ENCODE data around the gene TTLL10.
A peak's percentile ranks its signal among the peaks of the same experiment; 100 is the strongest.

Gene TTLL10

DNA sequence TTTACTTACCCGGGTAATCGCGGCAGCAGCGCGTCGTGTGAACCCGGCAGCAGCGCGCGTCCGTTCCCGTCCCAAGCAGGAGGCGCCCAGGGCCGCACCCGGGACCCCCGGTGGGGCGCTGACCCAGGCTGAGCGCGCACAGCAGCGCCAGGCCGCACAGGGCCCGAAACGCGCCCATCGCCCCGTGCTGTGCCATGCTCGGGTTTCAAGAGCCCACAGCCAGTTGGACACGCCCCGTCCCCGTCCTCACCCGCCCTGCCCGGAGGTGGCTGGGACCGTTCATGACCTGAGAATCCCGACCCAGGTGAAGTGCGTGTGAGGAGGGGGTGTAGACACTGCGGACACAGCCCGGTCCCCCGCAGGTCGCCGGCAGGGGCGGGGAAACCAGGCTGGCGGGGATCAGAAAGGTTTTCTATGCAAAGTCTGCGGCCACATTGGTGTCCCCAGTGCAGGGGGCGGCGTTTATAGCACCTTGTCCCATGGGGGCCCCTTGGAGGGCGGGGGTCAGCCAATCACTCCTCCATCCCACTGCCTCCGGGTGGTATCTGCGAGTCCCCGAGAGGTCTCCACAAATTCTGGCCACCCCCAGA lies 32.8 kb downstream of the TTLL10 start, which contains the start of gene TNFRSF18:
TNFRSF18 (minus strand) TSS at position 217 of the 590 bp plus-strand sequence; CDS start at position 196, 21 bp downstream.
- peak; percentile 35 to 43 for DNase-seq (ENCODE audit: low read depth in 2 of 2)

DNA sequence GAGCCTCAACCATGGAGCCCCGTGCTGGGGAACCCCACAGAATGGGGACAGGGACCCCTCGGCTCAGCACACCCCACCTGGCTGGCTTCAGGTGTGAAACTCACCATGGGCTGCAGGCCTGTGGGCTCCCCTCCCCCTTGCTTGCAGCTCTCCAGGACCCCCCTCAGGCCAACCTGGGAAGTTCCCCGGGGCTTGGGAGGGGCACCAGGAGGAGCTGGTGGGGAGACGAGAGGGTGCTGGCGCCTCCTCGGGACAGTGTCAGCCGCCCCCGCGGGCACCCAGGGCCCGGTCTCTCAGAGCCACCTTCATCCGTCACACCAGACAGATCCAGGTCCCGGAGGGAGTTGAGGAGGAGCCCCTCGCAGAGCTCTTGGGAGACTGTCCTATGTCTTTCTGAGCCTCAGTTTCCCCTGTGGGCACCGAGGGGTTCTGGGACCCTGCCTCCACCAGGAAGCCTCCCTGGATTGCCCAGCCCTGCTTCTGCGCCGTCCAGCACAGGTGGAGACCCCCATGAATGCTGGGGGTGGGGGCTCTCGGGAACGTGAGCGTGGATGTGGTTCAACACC lies 33.4 kb downstream of the TTLL10 start:
- DNase-seq (ENCODE audit: low read depth in 2 of 2): no peak

DNA sequence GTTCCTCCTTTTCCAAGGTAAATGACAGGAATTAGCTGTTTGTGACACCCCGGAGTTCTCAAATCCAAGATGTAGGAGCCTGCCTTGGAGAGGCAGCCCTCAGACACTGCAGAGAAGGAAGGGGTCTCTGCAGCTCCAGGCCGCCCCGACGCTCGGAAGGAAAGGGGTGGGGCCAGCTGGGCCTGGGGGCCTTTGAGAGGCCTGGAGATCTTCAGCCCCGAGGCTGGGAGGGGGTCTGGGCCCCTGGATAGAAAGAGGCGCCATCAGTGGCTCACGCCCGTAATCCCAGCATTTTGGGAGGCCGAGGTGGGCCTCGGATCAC lies 33.9 kb downstream of the TTLL10 start:
- no peak for DNase-seq (ENCODE audit: low read depth in 2 of 2)

- peak; percentile 36 to 49 for DNase-seq (ENCODE audit: low read depth in 2 of 2)
Observed at GRCh38 chr1:1208713-1209433, 35.2 kb downstream of the TTLL10 start.

DNA sequence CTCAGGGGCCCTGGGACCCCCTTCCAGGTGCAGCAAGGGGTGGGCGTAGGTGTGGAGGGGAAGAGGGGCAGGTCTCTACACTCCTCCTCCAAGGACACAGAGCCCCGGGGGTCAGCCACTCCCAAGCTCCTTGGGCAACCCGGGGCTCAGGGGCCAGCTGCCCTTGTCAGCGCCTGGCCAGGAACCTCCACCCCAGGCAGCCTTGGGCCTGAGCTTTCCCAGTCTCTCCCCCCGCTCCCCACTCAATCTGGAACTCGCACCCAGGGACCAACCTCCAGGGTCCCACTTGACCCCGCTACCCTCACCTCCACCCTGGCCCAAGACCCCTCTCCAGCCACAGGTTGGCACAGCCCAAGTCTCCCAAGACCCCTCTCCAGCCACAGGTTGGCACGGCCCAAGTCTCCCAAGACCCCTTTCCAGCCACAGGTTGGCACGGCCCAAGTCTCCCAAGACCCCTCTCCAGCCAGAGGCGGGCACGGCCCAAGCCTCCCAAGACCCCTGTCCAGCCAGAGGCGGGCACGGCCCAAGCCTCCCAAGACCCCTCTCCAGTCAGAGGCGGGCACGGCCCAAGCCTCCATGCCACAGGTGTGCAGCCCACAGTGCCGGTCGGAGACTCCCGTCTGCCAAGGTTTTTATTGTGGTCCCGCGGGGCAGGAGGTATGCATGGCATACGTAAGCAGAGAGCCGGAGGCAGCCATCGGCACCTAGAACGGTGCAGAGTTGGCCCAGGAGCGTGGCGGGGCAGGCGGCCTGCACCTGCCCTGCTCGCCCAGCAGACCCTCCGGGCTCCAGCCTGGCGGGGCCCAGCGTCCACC lies 37.3 kb downstream of the TTLL10 start:
- no peak for DNase-seq (ENCODE audit: low read depth in 2 of 2)

- no peak for DNase-seq (ENCODE audit: low read depth in 2 of 2)
Observed at GRCh38 chr1:1211541-1212441, 38.1 kb downstream of the TTLL10 start.

- peak; percentile 34 to 58 for DNase-seq (ENCODE audit: low read depth in 2 of 2)
Observed at GRCh38 chr1:1212780-1213344, 39.2 kb downstream of the TTLL10 start.

DNA sequence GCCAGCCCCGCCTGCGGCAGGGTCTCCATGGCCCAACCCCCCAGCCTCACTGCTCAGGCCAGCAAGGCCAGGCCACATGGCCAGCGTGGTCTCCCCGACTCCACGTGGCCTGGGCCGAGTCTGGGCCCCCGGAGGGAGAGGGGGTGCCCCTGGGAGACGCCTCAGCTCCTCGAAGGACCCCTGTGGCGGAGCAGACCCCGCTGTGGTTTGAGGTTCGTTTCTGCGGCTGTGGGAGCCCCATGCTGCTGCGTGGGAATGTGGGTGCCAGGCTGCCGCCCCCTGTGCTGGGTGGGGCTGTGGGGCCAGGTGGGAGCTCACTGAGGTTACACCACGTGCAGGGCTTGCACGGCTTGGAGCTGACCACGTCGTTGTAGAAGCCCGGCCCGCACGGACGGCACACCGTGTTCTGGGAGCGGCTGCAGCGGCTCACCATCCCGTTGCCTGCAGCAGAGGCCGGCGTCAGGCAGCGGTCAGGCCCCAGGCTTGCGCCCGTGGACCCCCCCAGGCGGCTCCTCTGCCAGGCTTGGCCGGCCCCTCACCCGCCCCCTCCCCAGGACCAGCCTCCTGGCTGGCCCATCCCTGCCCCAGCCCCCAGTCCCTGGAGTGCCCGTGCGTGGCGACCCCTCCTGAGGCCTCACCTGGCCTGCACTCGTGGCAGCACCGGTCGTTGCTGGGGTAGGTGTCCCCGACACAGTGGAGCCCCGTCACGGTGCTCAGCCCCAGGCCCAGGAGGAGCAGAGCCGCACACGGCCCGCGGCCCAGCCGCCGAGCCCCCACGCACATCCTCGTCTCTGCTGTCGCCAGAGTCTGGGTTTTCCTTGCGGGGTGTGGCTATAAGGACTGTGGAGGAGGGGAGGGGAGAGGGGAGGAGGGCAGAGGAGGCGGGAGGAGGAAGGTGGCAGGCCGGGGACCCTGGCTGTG lies 39.9 kb downstream of the TTLL10 start, which contains the start of gene TNFRSF4:
TNFRSF4 (minus strand) TSS at position 809 of the 921 bp plus-strand sequence; CDS start at position 783, 26 bp downstream.
- DNase-seq (ENCODE audit: low read depth in 2 of 2): peak in 1 of 2 donors; percentile 46

DNA sequence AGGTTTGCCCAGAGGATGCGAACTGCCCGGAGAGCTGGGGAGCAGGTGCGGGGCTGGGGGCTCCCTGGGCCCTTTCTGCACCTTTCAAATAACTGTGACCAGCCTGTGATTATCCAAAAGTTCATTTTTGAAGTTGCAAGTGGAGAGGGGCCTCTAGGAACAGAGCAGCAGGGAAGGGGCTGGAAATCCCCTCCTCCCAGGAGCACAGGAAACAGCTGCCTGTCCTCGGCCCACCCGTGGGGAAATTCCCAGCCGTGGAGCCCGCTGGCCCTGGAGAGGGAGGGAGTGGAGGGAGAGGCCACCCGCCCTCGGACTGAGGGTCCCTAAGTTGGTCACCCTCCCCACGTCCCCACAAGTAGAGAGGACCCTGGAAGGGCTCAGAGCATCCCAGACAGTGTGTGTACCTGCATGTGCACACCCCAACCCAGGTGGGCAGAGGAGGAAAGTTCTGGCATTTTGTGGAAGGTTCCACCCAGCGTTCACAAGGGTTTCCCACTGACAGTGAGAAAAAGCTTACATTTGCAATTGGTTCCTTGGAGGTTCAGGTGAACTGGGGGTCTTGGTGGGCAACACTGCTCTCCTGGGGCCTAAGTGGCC lies 41.5 kb downstream of the TTLL10 start:
- no peak for DNase-seq (ENCODE audit: low read depth in 2 of 2)

DNA sequence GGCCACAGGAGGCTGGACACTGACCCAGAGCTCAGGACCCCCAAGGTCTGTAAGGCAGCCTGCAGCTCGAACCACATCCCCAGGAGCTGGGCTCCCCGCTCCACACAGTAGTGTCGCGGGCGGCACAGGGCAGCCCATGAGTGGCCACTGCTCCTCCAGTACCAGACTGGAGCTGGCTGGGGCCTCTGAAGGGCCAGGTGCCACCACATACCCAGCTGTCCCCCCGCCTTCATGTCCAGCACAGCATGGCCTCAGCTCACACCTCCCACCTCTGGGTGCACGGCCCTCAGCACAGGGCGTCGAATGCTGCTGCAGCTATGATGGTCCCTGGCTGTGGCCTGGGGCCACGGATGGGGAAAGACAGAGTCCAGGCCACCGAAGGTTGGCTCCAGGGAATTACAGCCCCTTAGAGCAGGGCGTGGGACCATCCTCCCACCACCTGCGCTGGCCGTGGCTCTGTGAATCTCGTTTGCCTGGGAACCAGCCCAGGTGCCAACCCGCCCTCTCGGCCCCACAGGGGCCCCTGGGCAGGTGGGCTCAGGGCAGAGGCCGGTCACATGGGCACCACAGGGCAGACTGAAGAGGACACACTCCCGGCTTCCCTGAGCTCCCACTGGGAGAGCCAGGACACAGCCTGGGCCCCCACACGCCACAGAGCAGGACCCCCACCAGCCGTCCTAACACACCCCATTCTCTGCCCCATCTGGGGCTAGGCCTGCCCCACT lies 42.4 kb downstream of the TTLL10 start:
- DNase-seq (ENCODE audit: low read depth in 2 of 2): no peak

GRCh38 chr1:1216770-1217620 lies 43.3 kb downstream of the TTLL10 start:
- no peak for DNase-seq (ENCODE audit: low read depth in 2 of 2)

DNA sequence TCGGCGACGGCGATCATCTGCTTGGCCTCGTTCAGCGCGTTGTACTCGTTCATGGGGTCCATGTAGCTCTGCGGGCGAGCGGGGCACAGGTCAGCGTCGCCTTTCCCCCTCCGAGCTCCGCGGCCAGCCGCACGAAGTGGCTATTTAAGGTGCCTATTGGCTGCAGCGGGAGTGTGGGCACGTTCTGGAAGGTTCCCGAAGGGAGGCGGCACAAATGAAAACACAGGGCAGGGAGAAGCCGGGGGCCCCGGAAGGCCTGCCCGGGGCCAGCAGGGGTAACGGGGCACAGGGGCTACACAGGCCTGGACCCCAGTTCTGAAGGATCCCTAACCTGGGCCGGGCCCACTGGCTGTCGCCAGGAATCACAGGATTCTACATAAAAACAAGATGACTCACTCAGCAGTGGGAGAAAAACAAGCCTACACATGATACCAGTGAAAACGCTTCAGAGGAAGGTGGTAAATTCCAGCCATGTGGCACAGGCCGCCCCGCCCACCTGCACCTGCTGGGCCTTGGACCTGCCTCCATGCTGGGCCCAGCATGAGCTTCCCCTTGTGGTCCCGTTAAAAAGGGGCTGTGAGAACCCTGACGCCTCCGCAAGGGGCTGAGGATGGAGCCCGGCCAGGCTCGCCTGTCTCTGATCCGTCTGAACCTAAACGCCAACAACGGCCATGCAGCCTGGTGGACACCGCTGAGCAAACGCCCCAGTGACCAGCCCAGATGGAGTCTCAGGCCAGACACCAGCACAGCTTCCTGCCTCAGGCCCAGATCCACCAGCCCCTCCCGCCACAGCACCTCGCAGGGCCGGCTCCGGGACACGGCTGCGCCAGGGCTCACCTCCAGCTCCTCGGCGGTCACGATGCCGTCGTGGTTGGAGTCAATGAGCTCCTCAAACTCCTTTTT lies 44.2 kb downstream of the TTLL10 start:
- no peak for DNase-seq (ENCODE audit: low read depth in 2 of 2)

DNA sequence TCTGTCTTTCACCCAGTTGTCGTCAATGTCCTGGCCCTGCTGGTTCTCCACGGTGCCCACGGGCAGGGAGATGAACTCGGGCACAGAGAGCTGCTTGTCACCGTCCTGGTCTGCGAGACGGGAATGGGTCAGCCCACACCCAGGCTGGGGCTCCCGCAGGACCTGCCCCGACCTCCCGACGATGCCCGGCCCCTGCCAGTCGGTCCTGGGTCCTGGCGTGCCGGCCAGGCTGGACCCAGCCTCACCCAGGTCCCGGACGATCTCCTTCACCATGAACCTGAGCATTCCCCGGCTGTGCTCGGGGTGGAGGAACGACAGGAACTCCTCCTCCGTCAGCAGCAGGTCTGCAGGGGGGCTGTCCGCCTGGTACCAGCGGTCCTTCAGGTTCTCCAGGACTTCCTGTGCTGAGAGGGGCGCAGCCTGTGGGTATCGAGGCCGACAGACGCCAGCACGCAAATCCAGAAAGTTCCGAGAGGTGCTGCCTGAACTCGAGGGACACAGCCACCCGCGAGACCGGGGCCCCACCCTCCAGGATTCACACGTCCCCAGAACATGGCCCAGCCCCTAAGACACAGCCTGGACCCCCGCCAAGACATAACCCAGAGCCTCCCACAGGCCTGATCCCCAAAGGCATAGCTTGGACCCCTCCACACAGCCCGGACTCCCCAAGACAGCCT lies 45.0 kb downstream of the TTLL10 start:
- no peak for DNase-seq (ENCODE audit: low read depth in 2 of 2)

DNA sequence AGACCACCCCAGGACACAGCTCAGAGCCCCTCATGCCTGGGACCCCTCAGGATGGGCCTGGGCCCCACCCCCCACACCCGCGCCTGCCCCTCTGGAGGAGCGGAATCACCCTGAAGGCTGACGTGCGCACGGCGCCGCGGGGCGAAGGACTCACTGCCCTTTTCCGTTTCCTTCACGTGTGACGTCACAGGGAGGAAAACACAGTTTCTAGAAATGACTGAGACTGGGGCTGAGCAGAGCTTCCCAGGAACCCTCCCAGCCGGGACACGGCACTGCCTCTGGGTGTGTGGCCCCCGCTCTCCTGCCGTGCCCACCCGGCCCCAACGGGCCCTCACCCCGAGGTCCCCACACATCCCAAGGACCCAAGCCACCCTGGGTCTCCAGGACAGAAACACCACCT lies 45.7 kb downstream of the TTLL10 start:
- DNase-seq (ENCODE audit: low read depth in 2 of 2): no peak

DNA sequence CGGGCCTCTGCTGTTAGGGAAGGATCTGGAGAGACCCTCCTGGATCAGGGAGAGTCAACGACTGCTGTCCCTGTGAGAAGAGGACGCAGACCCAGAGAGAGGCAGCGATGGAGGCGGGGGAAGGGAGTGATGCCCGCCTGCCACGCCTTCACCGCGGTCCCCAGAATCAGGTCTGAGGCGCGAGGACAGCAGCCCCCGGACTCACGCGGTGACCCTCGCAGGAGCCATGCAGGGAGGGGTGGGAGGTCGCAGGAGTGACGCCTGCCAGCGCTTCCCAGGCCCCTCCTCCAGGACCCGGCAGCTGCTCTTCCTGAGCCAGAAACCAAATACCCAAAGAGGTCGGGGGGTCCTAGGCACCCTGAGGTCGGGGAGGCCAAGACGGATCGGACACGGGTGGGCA lies 46.5 kb downstream of the TTLL10 start:
- DNase-seq (ENCODE audit: low read depth in 2 of 2): no peak

DNA sequence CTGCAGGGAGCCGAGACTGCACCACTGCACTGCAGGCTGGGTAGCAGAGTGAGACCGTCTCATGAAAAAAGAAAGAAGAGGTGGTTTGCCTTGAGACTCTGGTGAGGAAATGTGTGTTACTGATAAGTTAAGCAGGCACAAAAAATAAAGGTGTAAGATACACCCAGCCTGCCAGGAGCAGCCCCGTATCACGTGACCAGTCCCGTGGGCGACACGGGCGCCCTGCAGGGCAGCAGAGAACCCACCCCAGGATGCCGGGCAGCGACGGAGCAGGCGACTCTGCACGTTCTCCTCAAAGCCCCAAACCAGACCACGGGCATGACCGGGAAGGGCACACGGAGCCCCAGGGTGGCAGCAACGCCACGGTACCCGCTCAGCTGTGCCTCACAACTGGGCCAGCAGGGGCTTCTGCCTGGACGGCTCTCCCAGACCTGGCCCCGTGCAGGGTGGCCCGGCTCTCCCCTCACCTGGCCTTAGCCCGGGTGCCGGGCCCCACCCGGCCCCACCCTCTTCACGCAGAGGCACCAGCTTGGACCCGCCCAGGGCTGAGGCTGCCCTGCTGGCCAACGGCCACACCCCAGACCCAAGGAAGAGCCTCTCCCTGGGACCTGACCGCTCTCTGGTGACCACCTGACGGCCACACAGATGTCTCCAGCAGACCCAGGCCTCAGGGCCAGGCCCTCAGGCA lies 48.4 kb downstream of the TTLL10 start:
- no peak for DNase-seq (ENCODE audit: low read depth in 2 of 2)

Measured in stimulated activated CD8-positive, alpha-beta memory T cell treated with anti-CD3 and anti-CD28 coated beads, Interleukin-15, amount 100 ng/mL, for 48 hours (primary cell).